ENCODE data around the gene MYBBP1A. TPM values are rescaled to one million over a fixed set of nuclear protein-coding genes. Genes with fewer than 3 reads are reported as not detected.

The MYBBP1A gene
- polyA plus RNA-seq, 10 donors: 25.9 to 41.9 (median 31.3) TPM

DNA sequence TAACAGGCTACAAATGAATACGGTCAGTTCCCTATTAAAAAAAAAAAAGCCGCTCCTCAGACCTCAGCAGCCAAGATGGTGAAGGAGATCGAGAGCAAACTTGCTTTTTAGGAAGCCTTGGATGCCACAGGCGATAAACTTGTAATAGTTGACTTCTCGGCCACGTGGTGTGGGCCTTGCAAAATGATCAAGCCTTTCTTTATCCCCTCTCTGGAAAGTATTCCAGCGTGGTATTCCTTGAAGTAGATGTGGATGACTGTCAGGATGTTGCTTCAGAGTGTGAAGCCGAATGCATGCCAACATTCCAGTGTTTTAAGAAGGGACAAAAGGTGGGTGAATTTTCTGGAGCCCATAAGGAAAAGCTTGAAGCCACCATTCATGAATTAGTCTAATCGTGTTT is 16.9 kb upstream of the MYBBP1A start:
- DNase-seq: no peak

DNA sequence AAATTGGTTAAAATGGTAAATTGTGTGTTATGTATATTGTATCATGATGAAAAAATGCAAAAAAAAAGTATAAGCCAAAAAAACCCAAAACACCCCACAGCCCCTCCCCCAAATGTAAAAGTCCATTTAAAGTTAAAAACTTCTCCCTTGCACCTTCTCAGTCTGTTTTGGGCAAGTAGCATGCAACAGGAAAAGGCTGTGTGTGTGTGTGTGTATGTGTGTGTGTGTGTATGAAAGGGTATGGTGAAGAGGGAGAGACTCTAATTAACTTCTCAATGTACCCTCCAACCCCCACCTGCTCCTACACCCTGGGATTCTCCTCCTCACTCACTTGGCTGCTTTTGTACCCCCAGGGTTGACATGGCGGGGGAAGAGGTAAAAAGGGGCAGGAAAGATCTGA is 14.4 kb upstream of the MYBBP1A start:
- no peak for DNase-seq

DNA sequence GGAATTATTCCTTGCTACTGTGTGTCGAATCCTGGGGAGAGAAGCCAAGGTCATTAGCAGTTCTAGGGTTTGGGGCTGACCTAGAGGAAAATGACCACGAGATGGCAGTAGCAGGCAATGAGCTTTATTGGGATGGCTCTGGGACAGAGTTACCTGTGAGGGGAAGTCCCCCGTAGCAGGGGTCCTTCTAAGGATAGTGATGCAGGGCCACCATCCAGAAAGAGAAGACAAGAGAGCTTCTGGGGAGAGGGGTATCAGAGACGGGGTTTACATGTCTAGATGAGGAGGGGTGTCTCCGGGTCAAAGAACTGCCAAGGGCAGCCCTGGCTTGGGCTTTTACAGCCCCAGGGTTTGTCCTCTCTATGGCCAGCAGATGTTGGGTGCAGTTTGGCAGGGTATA is 11.6 kb upstream of the MYBBP1A start:
- peak in 2 of 3 donors; percentile 67 to 77 for DNase-seq

DNA sequence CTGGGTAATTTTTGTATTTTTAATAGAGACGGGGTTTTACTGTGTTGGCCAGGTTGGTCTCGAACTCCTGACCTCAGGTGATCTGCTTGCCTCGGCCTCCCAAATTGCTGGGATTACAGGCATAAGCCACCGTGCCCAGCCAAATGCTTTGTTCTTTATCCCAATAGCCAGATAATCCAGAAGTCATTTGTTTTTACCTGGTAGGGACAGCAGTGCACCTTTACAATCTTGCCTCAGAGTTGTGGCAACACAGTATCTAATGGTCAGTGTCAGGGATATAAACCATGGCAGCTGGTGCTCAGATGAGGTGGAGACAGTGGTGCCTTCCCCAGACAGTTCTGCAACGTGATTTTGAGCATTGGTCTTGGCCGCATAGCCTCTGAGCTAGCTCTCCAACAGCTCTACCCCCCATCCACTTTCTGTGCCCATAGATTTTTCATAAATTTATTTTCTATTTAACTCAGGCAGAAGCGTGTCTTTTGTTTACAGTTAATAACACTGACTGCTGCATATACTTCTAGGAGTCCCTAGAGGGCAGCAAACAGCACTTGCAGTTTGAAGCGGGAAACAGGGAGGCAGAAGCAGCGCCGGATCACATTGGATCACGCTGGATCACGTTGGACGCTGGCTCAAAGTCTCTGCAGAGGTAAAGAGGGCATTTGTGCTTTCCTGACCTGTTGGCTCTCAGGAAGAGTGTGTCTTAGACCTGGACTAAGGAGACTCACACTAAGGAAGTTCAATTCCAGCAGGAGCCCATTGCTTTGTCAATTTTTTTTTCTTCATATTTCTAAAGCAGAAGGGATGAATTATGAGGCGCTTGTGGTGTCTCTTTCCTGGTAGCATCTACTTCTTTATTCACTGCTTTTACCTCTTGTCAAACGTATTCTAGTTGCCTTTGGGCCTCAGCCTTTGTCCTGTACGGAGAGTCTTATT is 10.3 kb upstream of the MYBBP1A start:
- peak; percentile 60 to 85 (median 73) for DNase-seq

DNA sequence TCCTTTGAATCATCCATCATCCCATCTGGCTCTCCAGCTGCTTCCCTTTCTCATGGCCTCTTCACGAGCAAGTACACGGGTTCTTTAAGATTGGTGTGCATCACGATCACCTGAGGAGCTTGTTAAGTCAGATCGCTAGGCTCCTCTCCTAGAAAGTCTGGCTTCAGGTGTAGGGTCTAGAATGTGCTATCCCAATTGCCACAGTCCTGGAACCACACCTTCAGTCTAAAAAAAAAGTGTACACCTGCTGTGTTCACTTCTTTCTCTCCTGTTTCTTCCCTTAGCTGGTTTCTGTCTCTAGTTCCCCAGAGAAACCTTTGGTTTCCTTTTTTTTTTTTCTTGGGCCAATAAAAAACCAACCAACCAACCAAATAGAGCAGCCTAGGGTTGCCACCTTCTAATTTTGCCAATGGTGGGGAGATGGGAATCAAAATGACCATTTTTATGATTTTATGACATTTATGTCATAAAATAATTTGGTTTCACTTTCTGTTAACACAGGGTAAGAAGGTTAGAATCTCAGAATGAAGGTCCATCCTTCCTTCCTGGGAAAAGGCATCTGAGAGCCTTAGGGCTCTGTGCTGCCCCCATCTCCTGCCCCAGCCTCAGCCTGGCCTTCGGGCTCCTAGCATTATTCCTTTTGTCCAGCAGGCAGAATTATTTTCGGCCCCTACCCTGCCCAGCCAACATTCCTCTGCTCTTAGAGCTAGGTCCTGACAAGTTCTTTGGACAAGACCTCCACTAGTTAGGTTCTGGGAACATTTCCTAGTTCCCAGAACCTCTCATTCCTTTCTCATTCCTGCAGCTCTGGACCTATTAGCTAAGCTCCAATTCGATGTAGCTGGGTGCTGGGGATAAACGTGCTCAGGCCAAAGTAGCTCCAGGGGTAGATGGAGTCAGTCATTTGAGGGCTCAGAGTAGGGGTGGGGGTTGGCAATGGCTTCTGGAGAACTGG is 7.1 kb upstream of the MYBBP1A start:
- DNase-seq: no peak

DNA sequence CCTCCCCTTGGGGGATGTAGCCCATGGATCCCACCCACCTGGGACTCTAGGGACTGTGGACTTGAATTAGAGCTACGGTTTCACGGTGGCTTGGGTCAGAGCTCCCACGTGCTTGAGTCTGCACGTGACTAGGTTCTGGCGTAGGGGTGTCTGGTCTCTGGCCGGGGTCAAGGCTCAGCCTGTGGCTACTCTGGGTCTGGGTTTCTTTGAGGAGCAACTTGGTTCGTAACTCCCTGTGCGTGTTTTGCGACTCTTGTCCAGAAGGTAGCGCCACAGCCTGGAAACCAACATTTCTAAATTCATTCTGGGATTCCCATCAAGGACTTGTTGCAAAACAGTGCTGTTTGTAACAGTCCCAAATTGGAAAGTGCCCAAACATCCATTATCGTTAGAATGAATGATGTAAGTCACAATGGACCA is 5.7 kb upstream of the MYBBP1A start:
- peak in 1 of 3 donors; percentile 52 for DNase-seq

DNA sequence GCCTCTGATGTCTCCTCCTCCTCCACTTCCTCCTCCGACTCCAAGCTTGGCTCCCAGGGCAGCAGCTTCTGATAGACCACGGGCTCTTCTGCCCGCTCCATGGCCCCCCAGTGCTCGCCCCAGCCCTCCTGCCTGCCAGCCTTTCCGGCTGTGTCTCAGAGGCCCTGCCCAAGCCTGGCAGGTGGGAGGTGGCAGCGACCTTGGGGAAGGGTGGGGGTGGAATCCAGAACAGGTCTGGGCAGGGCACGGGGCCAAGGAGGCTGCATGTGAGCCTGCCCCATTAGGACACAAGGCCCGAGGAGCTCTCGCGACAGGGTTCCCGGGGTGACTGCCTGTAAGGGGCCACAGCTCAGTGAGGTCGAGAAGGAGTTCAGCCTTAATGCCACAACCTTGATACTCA is 5.2 kb upstream of the MYBBP1A start, which contains the start of gene GGT6:
Gene GGT6 (minus strand): TSS at position 157 of the 400 bp plus-strand sequence. CDS start 56 bp downstream, at position 101.
- no peak for DNase-seq

DNA sequence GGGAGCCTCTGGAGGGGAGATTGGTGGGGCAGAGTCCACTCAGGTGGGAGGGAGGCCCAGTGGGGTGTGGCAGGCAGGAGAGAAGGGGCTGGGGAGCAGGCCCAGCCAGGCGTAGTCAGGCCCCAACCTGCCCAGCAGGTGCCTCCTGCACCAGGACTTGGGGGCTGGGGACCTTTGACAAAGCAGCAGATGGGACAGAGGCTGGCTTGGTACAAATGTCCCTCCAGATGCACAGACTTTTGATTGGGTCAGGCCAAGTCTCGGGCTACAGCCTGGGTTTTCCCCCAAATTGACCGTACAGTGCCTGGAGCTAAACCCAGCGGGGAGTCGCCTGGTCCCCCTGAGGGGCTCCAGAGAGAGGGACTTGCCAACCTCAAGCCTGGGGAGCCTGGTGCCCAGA is 4.8 kb upstream of the MYBBP1A start:
- DNase-seq: no peak

DNA sequence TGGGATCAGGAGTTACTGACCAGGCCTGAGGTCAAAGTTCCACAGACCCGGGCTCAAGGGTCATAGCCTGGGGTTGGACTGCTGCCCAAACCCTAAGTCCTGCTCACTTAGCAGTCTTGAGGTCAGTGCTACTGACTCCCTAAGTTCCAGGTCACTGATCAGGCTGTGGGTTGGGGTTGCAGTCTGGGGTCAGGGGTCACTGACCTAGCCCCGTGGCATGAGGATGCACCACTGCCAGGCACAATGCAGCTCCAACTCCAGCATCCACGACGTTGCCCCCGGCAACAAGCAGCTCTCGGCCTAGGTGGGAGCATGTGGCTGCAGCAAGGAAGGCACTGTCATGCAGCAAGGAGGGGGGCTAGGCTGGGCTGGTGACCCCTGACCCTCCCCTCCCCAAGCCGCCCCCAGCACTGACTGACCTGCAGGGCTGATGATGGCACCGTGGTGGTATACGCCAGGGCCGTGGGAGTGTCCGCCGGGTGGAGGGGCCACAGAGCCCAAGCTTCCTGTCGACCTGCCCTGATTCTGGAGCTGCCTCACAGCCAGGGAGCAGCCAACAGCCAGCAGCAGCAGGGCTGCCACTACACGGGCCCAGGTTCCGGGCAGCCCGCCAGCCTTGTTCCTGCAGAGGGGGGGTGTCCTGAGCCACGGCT is 4.1 kb upstream of the MYBBP1A start:
- DNase-seq: no peak

DNA sequence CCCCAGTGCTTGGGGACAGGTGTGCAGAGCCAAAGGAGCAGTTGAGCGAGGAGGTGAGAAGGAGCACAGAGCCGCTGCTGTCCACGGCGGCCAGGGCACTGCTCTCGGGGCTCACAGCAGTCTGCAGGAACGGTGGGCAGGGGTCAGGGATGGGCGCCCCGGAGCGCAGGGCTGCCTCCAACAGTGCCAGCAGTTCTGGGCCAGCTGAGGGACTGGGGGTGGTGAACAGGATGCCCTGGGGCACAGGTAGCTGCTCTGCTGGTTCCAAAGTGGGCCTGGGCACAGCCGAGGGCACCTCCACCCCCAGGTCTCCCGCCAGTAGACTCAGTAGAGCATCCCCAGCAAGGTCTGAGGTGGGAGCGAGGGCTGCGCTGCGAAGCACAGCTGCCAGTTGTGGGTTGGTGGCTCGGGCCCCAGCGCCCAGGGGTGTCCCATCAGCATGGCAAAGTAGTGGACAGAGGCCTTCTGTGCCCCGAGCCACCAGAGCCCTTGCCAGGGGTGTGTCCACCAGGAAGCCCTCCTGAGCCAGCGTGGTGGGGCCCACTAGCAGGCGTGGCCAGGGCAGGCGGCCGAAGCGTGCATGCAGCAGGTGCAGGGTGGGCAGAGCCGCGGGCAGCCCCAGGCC is 3.3 kb upstream of the MYBBP1A start:
- DNase-seq: no peak

DNA sequence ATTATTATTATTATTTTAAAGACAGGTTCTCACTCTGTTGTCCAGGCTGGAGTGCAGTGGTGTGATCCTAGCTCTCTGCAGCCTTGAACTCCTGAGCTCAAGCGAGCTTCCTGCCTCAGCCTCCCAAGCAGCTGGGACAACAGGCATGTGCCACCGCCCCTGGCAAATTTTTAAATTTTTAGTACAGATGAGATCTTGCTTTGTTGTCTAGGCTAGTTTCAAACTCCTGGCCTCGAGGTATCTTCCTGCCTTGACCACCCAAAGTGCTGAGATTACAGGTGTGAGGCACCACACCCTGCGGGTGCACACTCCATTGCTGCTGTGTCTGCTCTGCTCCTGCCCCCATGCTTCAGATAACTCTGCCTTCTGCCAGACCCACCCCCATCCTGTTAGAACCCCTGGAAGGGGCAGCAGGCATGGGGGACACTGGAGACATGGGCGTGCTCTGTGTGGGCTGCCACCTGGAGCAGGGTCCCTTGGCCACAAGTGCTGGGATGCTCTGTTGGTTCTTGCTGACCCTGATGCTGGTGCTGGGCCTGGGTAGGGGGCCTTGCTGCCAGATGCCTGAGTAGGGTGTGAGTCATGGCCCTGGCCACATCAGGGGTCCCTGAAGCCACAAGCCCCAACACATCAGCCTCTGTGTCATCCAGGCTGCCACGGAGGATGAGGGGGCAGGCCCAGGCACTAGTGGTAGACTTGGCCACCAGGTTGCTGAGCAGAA is 2.6 kb upstream of the MYBBP1A start:
- no peak for DNase-seq

DNA sequence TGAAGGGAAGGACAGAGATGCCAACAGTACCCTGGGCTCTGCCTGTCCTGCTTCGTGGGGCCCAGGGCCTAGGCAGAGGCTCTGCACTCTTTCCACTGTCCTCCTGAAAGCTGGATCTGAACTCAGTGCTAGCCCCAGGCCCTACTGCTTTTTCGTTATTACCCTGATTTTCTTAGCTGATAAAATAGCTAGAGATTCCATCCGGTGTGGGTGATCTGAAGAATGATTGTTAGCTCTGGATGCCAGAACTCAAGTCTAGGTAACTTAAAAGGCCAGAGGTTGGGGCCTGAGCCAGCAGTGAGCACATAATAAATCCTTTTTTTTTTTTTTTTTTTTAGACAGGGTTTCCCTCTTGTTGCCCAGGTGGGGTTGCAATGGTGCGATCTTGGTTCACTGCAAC is 1.8 kb upstream of the MYBBP1A start:
- no peak for DNase-seq

DNA sequence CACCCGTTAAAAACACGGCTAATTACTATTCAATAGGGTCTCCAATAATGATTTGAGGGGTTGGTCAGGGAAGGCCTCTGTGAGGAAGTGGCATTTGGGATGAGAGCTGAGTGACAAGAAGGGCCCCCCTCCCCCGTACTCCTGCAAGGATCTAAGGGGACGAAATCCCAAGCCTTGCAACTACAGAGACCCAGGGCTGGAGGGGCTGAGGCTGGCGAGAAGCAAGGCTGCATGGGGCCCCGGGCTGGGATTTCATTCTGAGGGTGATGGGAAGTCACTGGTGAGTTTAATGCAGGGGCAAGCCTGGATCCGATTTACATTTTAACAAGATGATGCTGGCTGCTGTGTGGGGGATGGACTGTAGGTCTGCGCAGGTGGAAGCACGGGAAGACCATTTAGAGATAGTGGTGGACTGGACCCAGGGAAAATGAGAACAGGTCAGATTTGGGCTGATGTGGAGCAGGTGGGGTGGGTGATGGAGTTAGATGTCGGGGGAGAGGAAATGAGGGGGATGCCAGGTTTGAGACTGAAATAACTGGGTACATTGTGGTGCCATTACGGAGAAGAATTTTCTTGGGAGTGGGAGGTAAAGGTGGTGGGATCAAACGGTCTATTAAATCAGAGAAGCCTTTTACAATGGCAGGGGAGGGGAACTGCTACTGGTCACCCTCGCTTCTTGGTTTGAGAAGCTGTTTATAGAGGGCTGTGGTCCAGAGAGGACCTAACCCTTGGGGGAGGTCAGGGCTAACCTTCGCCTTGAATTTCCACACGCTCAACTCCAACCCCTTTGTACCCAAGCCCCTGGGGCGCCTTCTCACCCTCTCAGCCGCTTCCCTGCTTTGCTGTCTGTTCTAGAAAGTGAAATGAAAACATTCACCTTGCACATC is 932 bp upstream of the MYBBP1A start:
- no peak for DNase-seq

DNA sequence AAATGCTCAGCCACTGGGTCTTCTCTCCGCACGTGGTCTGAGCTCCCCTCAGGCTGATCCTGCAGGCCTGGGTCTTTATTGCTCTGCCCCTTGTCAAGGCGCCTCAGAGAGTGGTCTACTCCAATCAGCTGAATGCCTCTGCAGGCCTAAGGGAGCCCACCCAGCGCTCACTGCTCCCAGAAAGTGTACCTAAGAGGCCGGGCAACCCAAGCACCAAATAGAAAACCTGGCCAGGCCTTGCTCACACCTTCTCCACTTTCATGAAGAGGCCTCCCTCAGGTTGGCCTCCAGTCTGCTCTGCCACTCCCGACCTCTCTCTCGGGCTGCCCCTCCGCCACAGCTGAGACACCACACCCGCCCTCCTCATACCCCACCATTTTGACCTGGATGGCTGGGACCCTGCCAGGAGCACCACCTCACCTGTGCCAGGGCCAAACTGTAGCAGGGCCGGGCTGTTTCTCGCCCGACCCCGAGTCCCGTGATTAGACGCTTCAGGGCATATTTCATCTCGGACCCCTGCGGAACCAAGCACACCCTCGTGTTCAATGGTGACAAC is 665 bp downstream of the MYBBP1A start:
- DNase-seq: no peak

DNA sequence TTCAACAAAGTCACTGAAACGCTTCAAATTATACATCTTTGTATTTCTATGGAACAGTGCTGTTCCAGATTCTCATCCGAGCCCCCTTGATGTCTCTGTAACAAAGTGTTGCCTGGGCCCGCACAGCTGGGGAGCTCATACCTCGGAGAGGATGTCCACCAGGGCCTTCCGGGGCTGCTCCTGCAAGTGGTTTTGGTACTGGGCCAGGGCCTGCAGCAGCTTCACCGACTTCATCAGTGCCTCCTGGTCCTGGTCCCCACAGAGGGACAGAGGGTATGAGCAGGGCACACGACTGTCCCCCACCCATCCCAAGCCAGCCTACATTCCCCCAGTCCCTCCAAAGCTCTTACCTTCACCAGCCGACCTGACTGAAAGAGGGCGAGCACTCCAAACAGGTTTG is 1.5 kb downstream of the MYBBP1A start:
- DNase-seq: no peak

DNA sequence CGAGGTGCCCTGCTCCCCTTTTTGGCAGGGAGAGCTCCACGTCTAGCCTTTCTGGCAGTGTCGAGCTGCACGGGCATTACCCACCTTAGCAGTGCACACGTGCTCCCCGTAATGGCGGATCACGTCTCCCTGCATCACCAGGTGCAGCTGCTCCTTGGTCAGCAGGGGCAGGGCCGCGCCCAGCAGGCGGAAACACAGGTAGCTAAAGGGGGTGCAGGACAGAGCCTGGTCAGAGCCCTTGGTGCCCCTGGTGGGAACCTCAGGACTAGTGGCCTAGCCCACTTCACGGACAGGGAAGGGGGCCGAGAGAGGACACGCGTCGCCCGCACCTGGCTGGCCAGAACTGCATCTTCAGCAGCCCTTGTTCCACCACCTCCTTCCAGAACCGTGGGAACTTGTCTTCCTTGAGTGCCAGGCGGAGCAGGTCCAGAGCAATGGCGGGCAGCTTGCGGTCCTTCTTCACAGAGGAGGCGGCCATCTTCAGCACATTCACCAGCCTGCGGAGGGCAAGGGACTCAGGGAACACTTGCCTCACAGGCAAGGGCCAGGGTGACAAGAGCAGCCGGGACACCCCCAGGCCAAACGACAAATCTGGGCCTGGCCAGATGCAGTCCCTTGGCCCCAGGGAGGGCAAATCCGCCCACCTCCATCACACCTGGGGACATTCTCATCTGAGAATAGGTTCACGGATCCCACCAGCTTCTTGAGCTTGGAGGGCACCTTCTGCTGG is 3.2 kb downstream of the MYBBP1A start:
- DNase-seq: no peak

DNA sequence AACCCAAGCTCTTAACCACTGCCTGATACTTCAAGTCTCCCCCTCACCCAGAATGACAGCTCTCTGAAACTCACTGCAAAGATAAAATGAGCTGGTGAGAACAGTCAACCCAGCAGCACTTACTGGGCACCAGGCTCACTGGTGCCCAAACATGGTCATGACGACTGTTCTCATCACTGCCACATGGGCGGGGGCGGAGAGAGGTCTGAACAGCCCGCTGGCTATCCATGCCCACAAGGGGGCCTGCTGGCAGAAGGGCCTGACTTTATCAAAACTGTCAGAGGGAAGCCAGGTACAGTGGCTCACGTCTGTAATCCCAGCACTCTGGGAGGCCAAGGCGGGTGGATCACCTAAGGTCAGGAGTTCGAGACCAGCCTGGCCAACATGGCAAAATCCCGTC is 4.0 kb downstream of the MYBBP1A start:
- DNase-seq: no peak

DNA sequence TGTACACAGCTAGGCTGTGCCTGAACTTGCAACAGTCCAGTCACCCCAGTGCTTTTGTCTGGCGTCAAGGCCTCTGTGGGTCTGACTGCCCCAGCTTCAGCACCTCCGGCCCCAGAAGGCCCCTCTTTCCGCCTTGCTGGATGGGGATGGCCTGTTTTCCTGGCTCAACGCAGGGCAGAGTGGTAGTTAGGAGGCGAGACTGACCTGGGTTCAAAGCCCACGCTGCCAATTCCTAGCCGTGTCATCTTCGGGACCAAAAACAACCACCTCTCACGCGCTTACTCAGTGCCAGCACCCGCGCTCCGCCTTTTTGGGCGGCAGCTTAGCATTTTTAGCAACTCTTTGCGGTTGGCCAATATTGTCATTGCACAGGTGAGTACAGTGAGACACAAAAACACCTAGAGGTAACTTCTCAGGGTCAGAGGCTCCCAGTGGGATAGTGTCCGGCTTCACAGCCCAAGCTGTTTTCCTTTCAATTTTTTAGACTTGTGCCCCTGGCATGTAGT is 4.6 kb downstream of the MYBBP1A start:
- DNase-seq: no peak
